ENCODE measurements around the gene KCTD21.
A peak's percentile ranks its signal among the peaks of the same experiment; 100 is the strongest.

The KCTD21 gene

GRCh38 chr11:78171951-78172350, 16.5 kb downstream of the KCTD21 start:
- DNase-seq (no peak), ATAC-seq (no peak)

DNA sequence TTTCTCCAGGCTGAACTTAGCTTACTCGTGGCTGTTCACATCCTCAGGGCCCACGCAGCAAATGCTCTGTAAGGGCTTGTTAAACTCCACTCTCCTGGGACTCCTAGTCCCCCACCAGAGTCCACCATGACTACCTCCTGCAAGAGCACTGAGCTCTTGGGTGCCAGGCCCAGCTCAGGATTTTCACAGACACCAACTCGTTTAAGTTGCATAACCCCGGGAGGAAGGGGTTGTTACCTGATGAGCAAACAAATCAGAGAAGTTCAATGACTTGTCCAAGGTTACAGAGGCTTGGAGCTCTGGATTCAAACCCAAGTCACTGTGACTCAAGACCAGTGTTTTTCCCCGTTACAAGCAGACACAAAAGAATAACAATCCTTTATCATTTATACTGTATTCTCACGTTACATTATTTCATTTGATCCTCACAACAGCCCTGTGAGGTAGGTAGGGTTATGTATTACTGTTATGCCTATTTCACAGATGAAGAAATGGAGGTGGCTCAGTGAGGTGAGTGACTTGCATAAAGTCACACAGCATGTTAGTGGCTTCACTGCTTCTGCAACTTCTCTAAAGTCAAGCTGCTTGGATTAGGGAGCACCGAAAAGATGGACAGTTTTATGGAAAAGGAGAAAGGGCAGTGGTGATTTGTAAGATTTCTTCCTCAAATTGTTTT, 17.4 kb downstream of the KCTD21 start:
- DNase-seq (no peak), ATAC-seq (no peak)

GRCh38 chr11:78170413-78170812, 18.0 kb downstream of the KCTD21 start:
- DNase-seq, result no peak
- no peak for ATAC-seq

- no peak for ATAC-seq
- DNase-seq, result no peak
These were observed 19.6 kb downstream of the KCTD21 start for GRCh38 chr11:78168539-78169477.

DNA sequence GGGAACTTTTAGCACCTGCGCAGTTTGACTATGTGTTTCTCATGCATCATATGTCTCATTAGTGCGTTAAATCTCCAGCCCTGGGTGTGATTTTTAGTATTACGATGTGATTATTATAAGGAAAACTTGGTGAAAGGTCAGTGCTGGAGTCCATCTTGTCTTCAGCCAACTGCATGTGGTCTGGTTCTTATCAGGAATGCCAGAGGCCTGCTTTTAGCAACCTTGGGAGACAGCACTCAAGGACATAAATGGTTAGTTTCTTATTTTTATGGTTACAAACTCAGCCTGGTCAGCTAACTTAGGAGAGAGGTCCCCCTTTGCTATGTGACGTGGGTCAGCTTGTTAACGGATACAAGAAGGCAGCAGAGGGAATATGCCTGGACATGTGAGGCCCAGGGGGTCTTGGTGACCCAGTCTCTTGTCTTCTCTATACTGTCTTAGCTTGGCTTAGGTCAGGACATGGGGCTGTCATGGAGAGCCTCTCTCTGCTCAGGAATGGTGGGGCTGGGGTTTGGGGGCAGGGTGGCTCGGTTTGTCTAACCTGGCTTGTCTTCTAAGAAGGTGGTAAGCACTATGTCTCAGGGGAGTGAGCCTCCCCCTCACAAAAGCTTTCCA, 21.5 kb downstream of the KCTD21 start:
- ATAC-seq, result no peak
- DNase-seq, result no peak

- DNase-seq, result no peak
These were observed 24.0 kb downstream of the KCTD21 start for GRCh38 chr11:78164471-78164870.

DNA sequence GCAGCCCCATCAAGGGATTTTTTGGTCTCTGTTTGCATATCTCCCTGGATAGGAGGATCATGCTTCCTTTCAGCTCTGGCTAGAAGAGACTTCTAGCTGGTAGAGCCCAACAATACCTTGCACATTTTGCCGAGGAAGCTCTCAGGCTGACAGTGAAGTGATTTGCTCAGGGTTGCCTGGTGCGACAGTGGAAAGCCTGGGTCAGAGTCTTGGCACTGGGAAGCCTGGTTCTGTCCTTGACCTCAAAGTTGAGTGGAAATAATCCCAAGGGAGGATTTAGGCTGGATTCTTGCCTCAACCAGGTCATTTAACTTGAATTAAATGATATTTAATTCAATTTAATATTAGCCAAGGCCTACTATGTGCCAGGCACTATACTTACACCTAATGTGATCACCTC, 24.6 kb downstream of the KCTD21 start:
- ATAC-seq, result no peak
- DNase-seq, result no peak

More at GRCh38 chr11:78164471-78164870, 24.0 kb downstream of the KCTD21 start:
- ATAC-seq, result no peak

DNA sequence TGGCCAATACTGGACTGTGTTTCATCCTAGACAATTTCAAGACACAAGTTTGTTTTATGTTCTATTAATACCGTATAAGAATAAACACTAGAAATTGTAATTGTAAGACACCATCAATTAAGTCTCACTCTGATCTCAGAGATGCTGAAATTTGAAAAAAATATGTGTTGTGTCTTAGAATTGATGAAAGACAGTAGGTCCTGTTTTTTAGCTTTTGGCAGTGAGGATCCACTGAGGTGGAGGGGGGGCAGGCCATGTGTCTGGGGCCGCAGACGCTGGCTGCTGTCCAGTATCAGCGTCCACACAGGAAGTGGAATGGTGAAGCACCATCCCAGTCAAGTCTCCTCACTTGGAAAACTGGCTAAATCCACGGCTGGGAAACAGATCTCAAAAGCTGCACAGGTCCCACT, 26.5 kb downstream of the KCTD21 start:
- DNase-seq, result no peak
- ATAC-seq, result no peak

DNA sequence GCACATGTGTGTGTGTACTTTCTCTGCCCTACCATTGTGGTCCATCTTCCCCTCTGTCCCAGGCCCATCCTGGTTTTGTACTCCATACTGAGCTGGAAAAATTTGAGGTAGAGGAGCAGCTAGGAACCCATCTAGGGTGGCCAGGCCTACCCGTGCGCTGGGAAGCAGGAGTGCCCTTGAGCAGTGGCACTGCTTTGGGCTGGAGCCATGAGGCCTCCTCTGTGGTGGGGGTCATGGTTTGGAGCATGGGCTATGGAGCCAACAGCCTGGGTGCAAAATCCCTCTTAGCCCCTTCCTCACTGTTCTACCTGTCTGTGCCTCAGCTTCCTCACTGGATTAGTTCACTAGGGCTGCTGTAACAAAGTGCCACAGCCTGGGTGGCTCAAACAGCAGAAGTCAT, 27.1 kb downstream of the KCTD21 start:
- DNase-seq, result no peak
- peak; percentile 14 for ATAC-seq

DNA sequence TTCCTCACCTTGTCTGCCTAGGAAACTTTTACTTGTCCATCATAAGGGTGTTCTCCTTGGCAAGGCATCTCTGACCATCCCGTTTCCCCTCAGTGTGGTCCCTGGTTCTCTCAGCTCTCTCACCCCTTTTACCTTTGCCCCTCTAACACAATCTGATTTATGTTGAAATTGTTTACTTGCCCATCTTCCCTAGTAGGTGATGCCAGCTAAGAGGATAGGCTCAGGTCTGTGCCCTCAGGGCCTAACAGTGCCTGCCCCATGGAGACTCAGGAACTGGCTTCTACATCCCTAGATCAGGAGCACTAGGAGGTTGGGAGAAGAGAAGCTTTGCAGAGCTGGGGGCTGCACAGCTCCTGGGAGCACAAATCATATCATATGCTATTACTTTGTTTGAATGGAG, 27.9 kb downstream of the KCTD21 start:
- DNase-seq, result no peak
- ATAC-seq, result no peak

GRCh38 chr11:78158987-78159652, 29.3 kb downstream of the KCTD21 start:
- DNase-seq (no peak), ATAC-seq (no peak)

- DNase-seq, result no peak
- no peak for ATAC-seq
These were observed 32.1 kb downstream of the KCTD21 start for GRCh38 chr11:78156127-78156844.

- no peak for DNase-seq
- ATAC-seq, result no peak
These were observed 36.6 kb downstream of the KCTD21 start for GRCh38 chr11:78151804-78152203.

DNA sequence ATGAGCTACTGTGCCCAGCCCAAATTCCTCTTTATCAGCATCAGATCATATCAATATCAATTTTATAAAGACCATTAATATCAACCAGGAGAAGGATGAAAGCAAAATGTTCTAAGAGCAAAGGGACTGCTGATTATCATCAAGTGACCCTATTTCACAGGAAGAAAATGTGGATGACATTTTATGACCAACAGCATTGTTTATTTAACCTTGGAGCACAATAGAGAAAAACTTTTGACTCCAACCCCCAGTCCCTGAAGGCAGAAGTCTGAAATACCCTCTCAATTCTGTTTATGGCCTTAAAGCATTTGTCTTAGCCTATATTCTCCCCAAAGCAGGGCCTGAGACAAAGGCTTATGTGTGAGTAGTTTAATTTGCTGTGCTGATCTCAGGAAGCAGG, 37.7 kb downstream of the KCTD21 start:
- DNase-seq (no peak), ATAC-seq (no peak)

DNA sequence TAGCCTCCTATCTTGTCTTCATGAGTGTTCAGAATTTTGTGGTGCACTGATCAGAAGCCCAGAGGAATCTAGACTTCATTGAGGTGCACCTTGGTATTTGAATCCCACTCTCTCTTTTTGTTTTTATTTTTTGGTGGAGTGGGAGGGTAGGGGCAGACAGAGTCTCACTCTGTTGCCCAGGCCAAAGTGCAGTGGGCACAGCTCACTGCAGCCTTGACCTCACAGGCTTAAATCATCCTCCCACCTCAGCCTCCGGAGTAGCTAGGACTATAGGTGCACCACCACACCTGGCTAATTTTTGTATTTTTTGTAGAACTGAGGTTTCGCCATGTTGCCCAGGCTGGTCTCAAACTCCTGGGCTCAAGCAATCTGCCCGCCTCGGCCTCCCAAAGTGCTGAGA, 38.1 kb downstream of the KCTD21 start:
- no peak for ATAC-seq
- no peak for DNase-seq

- no peak for ATAC-seq
- DNase-seq, result no peak
These were observed 38.8 kb downstream of the KCTD21 start for GRCh38 chr11:78149646-78150045.

GRCh38 chr11:78147807-78148206, 40.6 kb downstream of the KCTD21 start:
- DNase-seq (no peak), ATAC-seq (no peak)

DNA sequence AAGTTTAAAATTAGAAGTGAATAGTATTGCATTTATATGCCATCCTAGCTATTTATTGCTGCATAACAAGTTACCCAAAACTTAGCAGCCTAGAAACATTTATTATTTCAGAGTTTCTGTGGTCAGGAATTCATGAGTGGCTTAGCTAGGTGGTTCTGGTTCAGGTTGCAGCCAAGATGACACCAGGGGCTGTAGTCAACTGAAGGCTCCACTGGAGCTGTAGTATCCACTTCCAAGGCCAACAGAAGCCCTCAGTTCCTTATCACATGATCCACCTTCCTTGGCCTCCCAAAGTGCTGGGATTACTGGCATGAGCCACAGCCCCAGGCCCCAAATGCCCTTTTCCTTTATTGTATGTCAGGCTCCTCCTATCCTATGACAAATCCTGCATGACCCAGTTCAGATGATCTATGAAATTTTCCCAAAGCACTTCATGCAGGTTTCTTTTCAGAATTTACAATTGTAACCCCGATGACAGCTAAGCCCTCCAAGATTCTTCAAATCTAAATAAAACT, 42.9 kb downstream of the KCTD21 start:
- DNase-seq (no peak), ATAC-seq (no peak)

DNA sequence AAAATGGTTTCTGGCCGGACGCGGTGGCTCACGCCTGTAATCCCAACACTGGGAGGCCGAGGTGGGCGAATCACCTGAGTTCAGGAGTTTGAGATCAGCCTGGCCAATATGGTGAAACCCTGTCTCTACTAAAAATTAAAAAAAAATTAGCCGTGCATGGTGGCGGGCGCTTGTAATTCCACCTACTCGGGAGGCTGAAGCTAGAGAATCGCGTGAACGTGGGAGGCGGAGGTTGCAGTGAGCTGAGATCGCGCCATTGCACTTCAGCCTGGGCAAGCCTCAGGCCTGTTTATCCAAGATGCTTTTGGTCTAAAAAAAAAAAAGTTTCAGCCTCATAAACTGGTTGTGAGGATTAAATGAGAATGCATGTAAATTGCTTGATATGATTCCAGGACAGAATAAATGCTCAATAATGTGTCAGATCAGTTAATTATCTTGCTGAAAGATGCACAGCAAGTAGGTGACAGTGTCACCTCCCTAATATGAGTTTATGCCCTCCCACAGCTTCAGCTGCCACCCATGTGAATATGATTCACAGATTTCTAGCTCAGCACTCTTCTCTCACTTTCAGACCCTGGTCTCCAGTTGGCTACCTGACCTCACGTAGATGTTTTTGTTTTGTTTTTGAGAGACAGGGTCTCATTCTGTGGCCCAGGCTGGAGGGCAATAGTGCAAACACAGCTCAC, 47.9 kb downstream of the KCTD21 start:
- DNase-seq (no peak), ATAC-seq (no peak)

GRCh38 chr11:78139422-78140391, 48.7 kb downstream of the KCTD21 start, which contains the start of gene ALG8:
TSS of gene ALG8 (minus strand) at chr11:78139626. CDS start at chr11:78139588, 38 bp downstream.
- DNase-seq, result peak; percentile 96
- ATAC-seq, result peak; percentile 96
